HEK293T (cell line): ENCODE results near the gene PITRM1.

ENCODE experiments used
- CTBP1 ChIP-seq: fragments of 450-650 bp; IDR thresholded peaks from 2 replicates; pipeline ENCODE4 v1.6.1; 2016; ENCODE audit warnings: borderline replicate concordance
- ELF4 ChIP-seq: fragments of 450-650 bp; IDR thresholded peaks from 2 replicates; pipeline ENCODE4 v1.6.1; 2017; ENCODE audit warnings: antibody characterized with exemption
- FOXK2 ChIP-seq: fragments of 450-650 bp; IDR thresholded peaks from 2 replicates; pipeline ENCODE4 v1.6.1; 2016; ENCODE audit warnings: mild to moderate bottlenecking
- FOXM1 ChIP-seq: fragments of 450-650 bp; IDR thresholded peaks from 2 replicates; pipeline ENCODE4 v1.6.1; 2017; ENCODE audit warnings: mild to moderate bottlenecking, borderline replicate concordance
- LEF1 ChIP-seq: fragments of 450-650 bp; IDR thresholded peaks from 2 replicates; pipeline ENCODE4 v1.6.1; 2017; ENCODE audit warnings: mild to moderate bottlenecking, borderline replicate concordance
- PKNOX1 ChIP-seq: fragments of 450-650 bp; IDR thresholded peaks from 2 replicates; pipeline ENCODE4 v1.6.1; 2016
- SP1 ChIP-seq: fragments of 450-650 bp; IDR thresholded peaks from 2 replicates; pipeline ENCODE4 v1.6.1; 2017
- TARDBP ChIP-seq: fragments of 450-650 bp; IDR thresholded peaks from 2 replicates; pipeline ENCODE4 v1.6.1; 2016

GRCh38 chr10:3169673-3170072 is 2.9 kb downstream of the PITRM1 start:
- TF ChIP-seq CTBP1 (no peak), FOXM1 (no peak), SP1 (no peak), PKNOX1 (no peak), LEF1 (no peak), ELF4 (no peak), FOXK2 (no peak), TARDBP (no peak)
